GM12891 (cell line): ENCODE measurements around the gene DECR2.
A peak's percentile ranks its signal among the peaks of the same experiment; 100 is the strongest.
"Not testable (repeated sequence)": the region's sequence is repeated elsewhere in the genome, so short reads cannot be mapped to it uniquely, and the experiment has no call there.

Source experiments
- DNase-seq: peaks from one replicate; pipeline ENCODE4 v3.0.0; 2011; ENCODE audit warnings: low spot score; ENCODE audit not compliant: insufficient read length
- FAIRE-seq: peaks from 2 replicates; lab custom pipeline; 2011; peaks lifted over from hg19 to GRCh38; lab: Jason Lieb, UNC
- PAX5 ChIP-seq: IDR thresholded peaks from 2 replicates; pipeline ENCODE4 v1.6.1; 2011; ENCODE audit warnings: low read length, moderate library complexity, mild to moderate bottlenecking; ENCODE audit not compliant: insufficient read depth, severe bottlenecking
- POLR2A ChIP-seq: IDR thresholded peaks from 2 replicates; pipeline ENCODE4 v1.6.1; 2011; ENCODE audit warnings: low read depth, low read length, control low read depth
- POLR2AphosphoS5 ChIP-seq: IDR thresholded peaks from 2 replicates; pipeline ENCODE4 v1.6.1; 2011; ENCODE audit warnings: low read depth, low read length, control low read depth
- POU2F2 ChIP-seq: IDR thresholded peaks from 2 replicates; pipeline ENCODE4 v1.6.1; 2011; ENCODE audit warnings: low read depth, mild to moderate bottlenecking, control low read depth, low read length, moderate library complexity
- SPI1 ChIP-seq: IDR thresholded peaks from 2 replicates; pipeline ENCODE4 v1.6.1; 2011; ENCODE audit warnings: low read depth, low read length, control low read depth
- TAF1 ChIP-seq: IDR thresholded peaks from 2 replicates; pipeline ENCODE4 v1.6.1; 2011; ENCODE audit warnings: low read depth, low read length, control low read depth

Gene DECR2

DNA sequence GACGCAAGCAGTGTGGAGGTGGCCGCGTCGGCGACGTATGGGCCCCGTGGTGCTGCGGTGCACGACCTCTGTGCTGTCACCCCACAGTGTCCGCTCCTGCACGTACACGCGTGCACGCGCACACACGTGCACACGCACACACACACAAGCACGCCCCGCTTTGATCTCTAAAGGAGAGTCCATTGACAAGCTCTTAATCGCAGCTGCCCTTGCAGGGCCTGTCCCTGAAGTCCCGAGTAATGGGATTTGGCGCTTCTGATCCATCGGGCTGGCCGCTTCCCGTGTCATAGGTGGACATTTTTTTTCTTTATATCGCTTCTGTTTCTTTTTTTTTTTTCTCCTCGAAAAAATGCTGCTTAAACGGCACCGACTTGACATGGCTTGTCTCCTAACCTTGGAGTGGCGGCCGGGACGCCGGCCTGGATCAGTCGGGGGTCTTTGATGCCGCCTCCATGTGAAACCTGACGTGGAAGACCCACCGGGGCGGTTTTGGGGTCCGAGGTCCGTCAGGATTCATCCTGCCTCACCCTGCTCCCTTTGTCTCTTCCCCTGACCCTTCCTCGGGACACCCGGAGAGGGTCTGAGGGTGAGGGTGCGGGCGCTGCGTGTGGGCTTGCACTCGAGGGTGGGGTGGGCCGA is 40.9 kb upstream of the DECR2 start:
- DNase-seq (no peak), FAIRE-seq (no peak)
- no peak for TF ChIP-seq SPI1
- no peak for TF ChIP-seq POLR2A
- TF ChIP-seq PAX5: no peak
- TF ChIP-seq POLR2AphosphoS5: no peak
- TF ChIP-seq TAF1: no peak
- TF ChIP-seq POU2F2: no peak

DNA sequence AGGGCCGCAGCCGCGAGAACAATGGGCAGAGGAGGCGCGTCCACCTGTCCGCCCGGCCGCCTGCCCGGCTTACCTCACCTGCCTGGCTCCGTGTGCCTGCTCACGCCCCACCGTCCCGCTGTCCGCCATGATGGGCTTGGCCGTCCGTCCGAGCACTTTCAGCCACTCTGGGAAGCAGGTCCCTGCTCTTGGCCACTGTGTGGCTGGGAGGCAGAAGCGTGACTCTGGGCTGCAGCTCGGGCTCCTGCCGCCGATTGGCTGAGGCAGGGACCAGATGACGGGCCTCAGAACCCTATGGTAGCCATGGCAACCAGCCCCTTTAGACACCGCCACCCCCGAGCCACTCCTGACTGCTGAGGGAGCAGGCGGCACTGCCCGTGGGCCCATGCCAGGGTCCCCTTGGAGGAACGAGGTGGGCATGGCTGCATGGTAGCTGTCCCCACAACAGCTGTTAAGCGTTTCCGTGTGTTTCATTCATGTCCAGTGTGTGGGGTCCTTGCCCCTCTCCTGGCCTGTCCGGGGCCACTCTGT is 40.3 kb upstream of the DECR2 start:
- TF ChIP-seq POLR2A (no peak), TAF1 (no peak)
- peak; percentile 55 for FAIRE-seq
- no peak for DNase-seq

GRCh38 chr16:361872-362701 is 39.6 kb upstream of the DECR2 start:
- DNase-seq (peak; percentile 96), FAIRE-seq (peak; percentile 93)
- TF ChIP-seq POU2F2: peak; percentile 31; the same call in 1 of the 2 replicates
- no peak for TF ChIP-seq POLR2AphosphoS5

- not testable (repeated sequence) for FAIRE-seq, DNase-seq
These were observed 39.0 kb upstream of the DECR2 start for GRCh38 chr16:362702-362999.

- no peak for DNase-seq
- no peak for FAIRE-seq
- TF ChIP-seq POLR2A (no peak), PAX5 (no peak), POLR2AphosphoS5 (no peak), TAF1 (no peak), POU2F2 (no peak), SPI1 (no peak)
These were observed 38.4 kb upstream of the DECR2 start for GRCh38 chr16:363110-363765.

- TF ChIP-seq SPI1 (no peak), PAX5 (no peak), POLR2A (no peak), POU2F2 (no peak), POLR2AphosphoS5 (no peak), TAF1 (no peak)
- FAIRE-seq (no peak), DNase-seq (no peak)
These were observed 37.8 kb upstream of the DECR2 start for GRCh38 chr16:363766-364490.

- TF ChIP-seq PAX5 (no peak), TAF1 (no peak), POLR2AphosphoS5 (no peak)
- no peak for FAIRE-seq
- DNase-seq: no peak
These were observed 36.8 kb upstream of the DECR2 start for GRCh38 chr16:364595-365491.

DNA sequence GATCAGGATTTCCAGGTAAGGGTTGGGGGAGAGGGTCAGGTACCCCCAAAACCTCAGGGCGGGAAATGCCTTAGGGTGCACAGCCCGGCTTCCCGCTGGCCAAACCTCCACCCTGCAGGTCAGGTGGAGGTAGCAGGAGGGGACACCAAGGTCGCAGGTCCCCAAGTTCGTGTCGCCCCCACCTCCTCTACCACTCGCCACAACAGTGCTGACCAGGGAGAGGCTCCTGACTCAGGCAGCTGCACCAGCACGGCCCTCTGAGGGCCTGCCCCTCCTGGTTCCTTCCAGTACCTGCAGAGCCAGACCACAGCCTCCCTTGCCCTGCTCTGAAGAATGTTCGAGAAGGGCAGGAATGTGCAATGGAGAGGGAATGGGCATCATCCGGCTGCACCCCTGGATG is 35.2 kb upstream of the DECR2 start:
- DNase-seq: no peak
- no peak for TF ChIP-seq PAX5
- TF ChIP-seq POLR2AphosphoS5: no peak
- no peak for TF ChIP-seq SPI1
- no peak for TF ChIP-seq POLR2A
- no peak for TF ChIP-seq POU2F2
- no peak for TF ChIP-seq TAF1
- FAIRE-seq: no peak

DNA sequence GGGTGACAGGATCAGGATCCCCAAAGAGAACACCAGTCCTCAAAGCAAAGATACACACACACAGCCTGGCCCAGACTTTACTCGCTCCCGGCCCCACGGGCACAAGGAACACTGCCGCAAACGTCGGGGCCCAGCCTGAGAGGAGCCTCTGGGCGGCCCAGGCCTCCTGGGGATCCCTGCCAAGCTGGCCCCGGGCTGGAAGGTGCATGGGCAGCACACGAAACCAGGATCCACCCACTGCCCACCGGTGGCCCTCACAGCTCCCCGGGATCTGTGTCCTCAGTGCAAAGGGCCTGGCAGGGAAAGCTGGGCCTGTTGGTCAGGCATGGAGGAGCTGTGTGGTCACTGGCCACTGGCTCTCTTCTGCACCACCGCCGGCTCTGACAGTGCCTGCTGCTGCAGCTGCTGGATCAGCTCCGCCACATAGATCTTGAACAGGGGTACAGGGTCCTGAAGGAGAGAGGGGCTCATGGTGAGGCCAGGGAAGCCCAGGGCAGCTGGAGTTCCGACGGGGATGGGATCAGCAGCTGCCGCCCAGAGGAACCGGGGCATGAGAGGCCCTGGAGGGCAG is 34.3 kb upstream of the DECR2 start:
- FAIRE-seq (no peak), DNase-seq (no peak)
- TF ChIP-seq SPI1 (no peak), TAF1 (no peak), PAX5 (no peak), POLR2A (no peak), POLR2AphosphoS5 (no peak), POU2F2 (no peak)
